AG08396 (cell line): ENCODE measurements around the gene HID1.
"Not testable (repeated sequence)": the region's sequence is repeated elsewhere in the genome, so short reads cannot be mapped to it uniquely, and the experiment has no call there.

Source experiments
- DNase-seq: peaks from one replicate; pipeline ENCODE4 v3.0.0; 2012; ENCODE audit warnings: low spot score, mixed read lengths

The HID1 gene

DNA sequence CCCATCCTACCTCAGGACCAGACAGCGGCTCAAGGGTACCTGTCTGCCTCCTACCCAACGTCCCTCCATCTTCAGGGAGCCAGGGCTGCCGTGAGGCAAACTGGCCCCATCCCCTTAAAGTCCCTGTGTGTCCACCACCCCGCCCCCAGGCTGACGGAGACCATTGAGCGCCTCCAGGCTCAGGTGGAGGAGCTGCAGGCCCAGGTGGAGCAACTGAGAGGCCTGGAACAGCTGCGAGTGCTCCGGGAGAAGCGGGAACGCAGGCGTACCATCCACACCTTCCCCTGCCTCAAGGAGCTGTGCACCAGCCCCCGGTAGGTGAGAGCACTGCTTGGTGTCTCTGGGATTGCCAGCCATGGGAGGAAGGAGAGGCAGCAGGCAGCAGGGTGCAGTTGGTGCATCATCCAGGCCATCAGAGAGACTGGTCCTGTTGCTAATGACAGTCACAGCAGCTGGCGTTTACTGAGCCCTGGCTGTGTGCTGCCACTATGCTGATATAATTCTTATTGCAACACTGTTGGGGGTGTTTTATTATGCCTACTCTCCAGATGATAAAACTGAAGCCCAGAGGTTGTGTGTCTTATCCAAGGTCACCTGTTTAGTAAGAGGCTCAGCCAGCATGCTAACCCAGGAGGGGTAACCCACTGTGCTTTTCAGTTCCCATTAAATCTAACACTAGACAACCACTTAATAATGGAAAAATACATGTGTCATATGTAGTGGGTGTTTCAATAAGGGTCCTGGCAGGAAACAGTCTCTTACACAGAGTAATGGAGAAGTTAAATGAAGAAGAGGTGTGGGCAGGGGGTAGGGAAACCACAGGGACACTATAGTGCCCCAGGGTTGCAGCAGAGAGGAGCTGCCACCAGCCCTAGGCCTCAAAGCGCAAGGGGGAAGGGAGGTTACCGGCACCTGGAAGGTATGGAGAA is 29.6 kb upstream of the HID1 start:
- no peak for DNase-seq

DNA sequence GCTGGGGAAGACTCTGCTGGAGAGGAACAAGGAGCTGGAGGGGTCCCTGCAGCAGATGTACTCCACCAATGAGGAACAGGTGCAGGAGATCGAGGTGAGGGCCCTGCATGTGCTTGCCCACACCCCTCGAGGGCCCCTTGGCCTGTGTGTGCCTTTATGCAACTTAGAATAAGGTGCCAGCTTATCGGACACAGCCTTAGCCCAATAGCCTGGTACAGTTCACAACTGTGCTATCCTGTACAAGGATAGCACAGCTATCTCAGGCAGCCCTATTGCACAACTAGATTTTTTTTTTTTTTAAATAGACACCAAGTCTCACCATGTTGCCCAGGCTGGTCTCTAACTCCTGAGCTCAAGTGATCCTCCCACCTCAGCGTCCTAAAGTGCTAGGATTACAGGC is 27.0 kb upstream of the HID1 start:
- DNase-seq: no peak

- no peak for DNase-seq
Observed at GRCh38 chr17:74998783-74999182, 26.2 kb upstream of the HID1 start.

DNA sequence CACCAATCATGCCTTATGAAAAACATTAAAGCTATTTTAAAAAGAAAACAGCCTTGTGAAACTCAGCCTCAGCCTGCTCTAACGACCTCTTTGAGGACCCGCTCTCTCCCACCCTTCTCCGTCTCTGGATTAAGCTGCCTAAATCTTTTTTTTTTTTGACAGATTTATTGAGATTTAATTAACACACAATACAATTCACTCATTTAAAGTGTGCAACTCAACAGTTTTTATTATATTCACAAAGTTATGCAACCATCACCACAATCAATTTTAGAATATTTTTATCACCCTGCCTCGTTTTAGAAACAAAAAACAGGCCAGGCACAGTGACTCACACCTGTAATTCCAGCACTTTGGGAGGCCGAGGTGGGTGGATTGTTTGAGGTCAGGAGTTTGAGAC is 23.3 kb upstream of the HID1 start:
- DNase-seq: no peak

DNA sequence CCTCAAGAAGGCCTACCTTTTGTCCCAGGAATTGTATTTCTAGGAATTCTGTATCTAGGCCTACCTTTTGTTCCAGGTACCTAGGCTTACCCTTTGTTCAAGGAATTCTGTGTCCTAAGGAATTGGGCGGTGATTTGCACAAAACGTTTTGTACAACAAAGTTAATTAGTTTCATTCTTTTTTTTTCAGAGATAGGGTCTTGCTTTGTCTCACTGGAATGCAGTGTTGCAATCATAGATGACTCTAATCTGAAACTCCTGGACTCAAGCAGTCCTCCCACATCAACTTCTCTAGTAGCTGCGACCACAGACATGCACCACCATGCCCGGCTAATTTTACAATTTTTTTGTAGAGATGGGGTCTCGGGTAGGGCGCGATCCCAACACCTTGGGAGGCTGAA is 21.9 kb upstream of the HID1 start:
- DNase-seq: no peak

- DNase-seq: no peak
Observed at GRCh38 chr17:74992223-74992622, 19.7 kb upstream of the HID1 start.

GRCh38 chr17:74990581-74991105 is 18.1 kb upstream of the HID1 start:
- no peak for DNase-seq

DNA sequence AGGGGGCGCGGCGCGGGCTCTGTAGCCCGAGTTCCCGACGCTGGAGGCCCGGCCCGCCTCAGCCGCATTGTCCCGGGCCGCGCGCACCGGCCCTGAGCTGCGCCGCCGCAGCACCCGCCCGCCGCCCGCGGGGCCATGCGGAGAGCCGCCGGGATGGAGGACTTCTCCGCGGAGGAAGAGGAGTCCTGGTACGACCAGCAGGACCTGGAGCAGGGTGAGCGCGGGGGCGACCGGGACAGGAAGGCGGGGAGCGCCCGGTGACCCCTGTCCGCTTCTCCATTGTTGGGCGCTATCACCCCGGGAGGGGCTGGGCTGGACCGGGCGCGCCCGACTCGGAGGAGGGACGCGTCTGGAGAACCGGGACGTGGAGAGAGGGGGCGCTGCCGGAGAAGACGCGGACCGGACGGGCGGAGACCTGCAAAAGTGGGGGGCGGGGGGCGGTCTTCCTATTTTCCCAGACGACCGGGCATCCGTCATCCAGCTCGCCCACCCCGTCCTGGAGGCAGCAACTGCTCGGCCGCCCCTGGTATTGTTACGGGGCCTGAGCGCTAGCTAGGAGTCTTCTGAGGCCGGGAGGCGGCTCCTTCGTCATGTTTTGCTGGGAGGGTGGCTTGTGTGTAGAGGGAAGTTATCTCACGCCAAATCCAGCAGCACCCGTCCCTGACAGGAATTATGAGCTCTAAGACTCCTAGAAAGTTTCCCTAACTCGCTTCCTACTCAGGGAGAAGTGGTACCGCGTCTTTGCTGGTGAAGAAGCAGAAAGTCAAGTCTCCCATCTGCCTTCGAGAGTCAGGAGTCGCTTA is 15.6 kb upstream of the HID1 start:
- peak; percentile 82 for DNase-seq

GRCh38 chr17:74987418-74987908 is 14.9 kb upstream of the HID1 start, which contains the start of gene CDR2L:
Gene CDR2L (plus strand): TSS chr17:74987632. CDS start chr17:74988044, 412 bp downstream.
- peak; percentile 98 for DNase-seq

GRCh38 chr17:74986206-74986576 is 13.6 kb upstream of the HID1 start:
- no peak for DNase-seq

- not testable (repeated sequence) for DNase-seq
Observed at GRCh38 chr17:74982663-74983313, 10.2 kb upstream of the HID1 start.

DNA sequence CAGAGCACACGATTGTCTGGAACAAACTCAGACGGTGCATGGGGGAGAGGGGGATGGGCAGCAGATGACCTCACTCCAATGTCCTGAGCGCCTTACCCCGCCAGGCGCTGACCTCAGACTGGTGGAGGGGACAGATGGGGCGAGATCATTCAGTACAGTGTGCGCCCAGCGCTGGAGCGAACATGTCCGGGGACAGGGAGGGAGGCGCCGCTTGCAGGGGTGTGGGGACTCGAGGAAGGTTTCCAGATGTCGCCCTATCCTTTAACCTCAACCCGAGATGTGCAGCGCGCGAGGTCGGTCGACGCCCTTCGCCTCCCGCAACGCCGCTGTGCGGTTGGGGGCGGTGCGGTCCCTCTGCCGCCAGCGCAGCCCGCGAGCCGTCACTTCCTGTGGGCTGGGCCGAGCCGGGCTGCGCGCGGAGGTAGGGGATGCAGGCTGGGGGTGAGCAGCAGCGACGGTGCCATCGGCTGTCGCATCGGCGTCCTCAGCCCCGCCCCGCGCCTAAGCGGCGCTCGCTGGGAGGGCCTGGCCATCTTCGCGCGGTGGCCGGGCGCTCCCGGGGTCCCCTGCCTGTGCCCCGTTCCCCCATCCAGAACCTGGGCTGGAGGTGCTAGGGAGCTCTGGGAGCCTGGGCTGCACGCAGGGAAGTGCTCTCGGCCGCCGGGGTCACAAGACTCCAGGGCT is 9.6 kb upstream of the HID1 start:
- peak; percentile 85 for DNase-seq

- DNase-seq: no peak
Observed at GRCh38 chr17:74981318-74981978, 8.9 kb upstream of the HID1 start.

GRCh38 chr17:74979408-74980146 is 7.0 kb upstream of the HID1 start:
- no peak for DNase-seq

DNA sequence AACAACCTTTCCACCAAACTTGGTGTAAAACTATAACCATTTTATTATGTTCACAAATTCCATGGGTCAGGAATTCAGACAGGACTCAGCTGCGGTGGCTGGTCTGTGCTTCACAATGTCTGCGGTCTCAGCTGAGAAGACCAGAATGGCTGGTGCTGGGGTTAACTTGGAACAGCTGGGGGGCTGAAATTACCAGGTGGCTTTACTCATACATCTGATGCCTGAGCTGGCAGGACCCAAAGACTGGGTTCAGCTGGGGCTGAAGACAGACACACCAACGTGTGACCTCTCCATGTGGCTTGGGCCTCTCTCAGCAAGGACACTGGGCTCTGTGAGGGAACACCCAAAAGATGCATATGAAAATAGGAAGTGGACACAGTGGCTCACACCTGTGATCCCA is 5.7 kb upstream of the HID1 start:
- no peak for DNase-seq

DNA sequence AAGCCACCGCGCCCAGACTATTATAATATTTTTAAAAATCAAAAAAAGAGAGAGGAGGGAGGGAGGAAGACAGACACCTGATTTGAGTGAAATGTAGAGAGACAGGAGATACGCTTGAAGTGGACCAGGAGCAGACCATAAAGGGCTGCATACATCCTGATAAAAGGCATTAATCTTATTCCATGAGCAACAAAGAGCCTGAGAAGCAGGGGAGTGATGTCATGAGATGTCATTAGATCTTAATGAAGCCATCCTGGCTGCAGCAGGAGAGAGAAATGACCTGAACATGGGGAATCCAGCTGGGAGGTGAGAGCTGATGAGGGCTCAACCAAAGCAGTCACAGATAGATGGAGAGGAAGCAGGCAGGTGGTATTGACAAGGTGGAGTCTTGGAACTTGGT is 5.2 kb upstream of the HID1 start:
- no peak for DNase-seq

GRCh38 chr17:74975943-74976342 is 3.4 kb upstream of the HID1 start:
- DNase-seq: no peak

- no peak for DNase-seq
Observed at GRCh38 chr17:74972973-74973328, 392 bp upstream of the HID1 start.

- DNase-seq: no peak
Observed at GRCh38 chr17:74971842-74972106, 785 bp downstream of the HID1 start.

DNA sequence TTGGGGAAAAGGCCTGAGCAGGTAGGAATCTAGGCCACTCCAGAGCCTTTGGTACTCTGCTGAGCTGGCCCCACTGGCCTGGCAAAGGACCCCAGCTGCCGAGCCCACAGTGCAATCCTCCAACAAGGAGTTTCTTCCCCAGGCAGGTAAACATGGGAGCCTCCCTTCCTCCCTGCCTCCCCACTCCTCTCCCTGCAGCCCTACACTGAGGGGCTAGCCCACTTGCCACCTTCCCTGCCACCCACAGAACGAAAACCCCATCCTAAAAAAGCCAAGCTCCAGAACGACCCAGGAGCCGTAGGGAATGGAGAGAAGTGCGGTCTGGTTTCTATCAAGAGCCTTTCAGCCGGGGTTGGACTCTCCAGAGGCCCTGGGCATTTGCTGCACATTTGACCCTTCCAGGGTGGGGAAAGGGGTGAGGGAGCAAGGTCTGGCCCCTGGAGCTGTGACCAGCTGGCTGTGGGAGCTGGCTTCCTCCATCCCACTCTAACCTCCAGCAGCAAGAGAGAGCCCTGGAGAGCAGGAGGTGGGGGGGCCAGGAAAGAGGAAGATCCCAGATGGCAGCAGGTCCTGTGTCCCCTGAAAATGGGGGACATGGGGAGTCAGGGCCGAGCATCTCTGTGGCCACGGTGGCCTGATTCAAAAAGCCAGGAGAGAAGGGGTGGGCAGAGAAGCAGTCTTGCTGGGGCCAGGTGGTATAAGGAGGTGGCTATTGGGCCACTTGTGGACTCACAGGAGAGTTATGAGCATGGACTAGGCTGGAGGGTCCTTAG is 1.3 kb downstream of the HID1 start:
- no peak for DNase-seq
